Erythroblast (primary cell): ENCODE results near the gene TBC1D10B.

Source experiments
- GATA1 ChIP-seq: IDR thresholded peaks from 2 replicates; pipeline ENCODE4 v1.6.1; 2011; ENCODE audit warnings: low read depth, mild to moderate bottlenecking, control low read depth, low read length, moderate library complexity
- POLR2A ChIP-seq: IDR thresholded peaks from 2 replicates; pipeline ENCODE4 v1.6.1; 2011; ENCODE audit warnings: mild to moderate bottlenecking, low read length

DNA sequence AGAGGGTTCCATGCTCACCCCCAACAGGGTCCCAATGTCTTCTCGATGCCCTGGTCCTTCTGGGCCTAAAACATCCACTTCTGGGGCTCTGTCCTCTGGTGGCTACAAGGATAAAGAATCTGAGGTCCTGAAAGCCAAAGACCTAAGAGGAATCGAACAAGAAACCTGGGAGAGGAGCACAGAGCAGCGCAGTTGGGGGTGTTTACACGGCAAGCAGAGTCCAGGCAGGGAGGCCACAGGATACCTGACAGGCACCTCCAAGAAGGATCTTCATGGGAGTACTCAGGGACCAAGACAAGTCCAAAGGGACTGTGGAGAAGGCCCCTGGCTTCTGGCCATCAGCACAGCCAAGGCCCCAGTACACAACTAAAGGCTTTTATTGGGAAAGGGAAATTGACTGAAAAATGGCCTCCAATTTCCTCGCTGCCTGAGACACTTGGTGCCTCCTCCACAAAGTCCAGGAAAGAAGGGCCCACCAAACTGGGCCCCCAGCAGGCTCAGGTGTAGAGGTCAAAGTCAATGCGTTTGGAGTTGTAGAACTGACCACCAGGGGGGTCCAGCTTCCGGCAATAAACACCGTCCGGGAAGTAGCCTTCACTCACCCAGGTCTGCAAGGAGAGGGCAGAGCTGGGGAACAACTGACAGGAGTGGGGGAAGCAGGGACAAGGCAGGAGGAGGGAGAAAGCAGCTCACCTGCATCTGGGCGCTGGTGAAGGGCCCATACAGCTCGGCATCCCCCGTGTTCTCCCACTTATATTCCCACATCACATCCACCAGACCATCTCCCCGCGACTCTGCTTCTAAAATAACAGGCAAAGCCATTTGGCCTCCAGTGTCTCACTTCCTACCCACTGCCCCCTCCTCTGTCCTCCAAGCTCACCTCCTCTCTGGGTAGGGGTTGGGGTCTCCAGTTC lies 17.5 kb downstream of the TBC1D10B start:
- no peak for TF ChIP-seq POLR2A
- TF ChIP-seq GATA1: no peak
